HepG2 (cell line): ENCODE results near the gene SYT17. TPM values are rescaled to one million over a fixed set of nuclear protein-coding genes. Genes with fewer than 3 reads are reported as not detected.

ENCODE experiments used
- ATAC-seq: fragments of 200-7000 bp; cut with Tn5 transposase; 3 replicates; pipeline ENCODE4 v1.9.1; 2020; ENCODE audit warnings: mild to moderate bottlenecking, moderate library complexity
- BruUV-seq: library from RNA; stranded (reverse); fragments of 400-500 nt; replicated peaks from 2 replicates; lab custom pipeline; 2021; lab: Mats Ljungman, UMichigan
- CTCF ChIA-PET: fragments of 300-600 bp; formaldehyde crosslinking; extraction: SDS; loops from one replicate; lab custom pipeline; 2021; ENCODE audit warnings: low total read pairs, inconsistent platforms, low intra/inter-chr PET ratio; lab: Yijun Ruan, JAX
- POLR2A ChIA-PET: fragments of 350-600 bp; sonication (Branson Sonifier 250); formaldehyde crosslinking; loops from one replicate; lab custom pipeline; 2020; ENCODE audit warnings: antibody characterized with exemption, inconsistent platforms; lab: Yijun Ruan, JAX
- DNase-seq: peaks from one replicate; pipeline ENCODE4 v3.0.0-alpha.2; 2015; ENCODE audit warnings: low spot score
- FAIRE-seq: peaks from 3 replicates; lab custom pipeline; 2011; peaks lifted over from hg19 to GRCh38; lab: Jason Lieb, UNC
- H2AFZ ChIP-seq: one replicate; pipeline ENCODE4 v1.6.1; 2011; ENCODE audit warnings: low read length, inconsistent platforms
- H3K27ac ChIP-seq: fragments of 300-600 bp; 3 replicates; pipeline ENCODE4 v1.8.0; 2011; ENCODE audit warnings: mixed run types, mild to moderate bottlenecking, mixed read lengths, low read length, inconsistent platforms; ENCODE audit not compliant: insufficient read depth; ENCODE audit errors: extremely low read length
- H3K27me3 ChIP-seq, 2 experiments: fragments of 200-600 bp in 1 of 2; 2 replicates in 1 of 2; 3 replicates in 1 of 2; pipeline versions ENCODE4 v1.6.0 to v1.8.0; 2011; ENCODE audit warnings: low read length in 2 of 2, mild to moderate bottlenecking in 2 of 2, moderate library complexity in 2 of 2, inconsistent platforms in 1 of 2; ENCODE audit not compliant: insufficient read depth in 2 of 2, control insufficient read depth in 1 of 2
- H3K36me3 ChIP-seq, 2 experiments: fragments of 200-600 bp in 1 of 2; replicated peaks in 1 of 2; 2 replicates in 1 of 2; 3 replicates in 1 of 2; pipeline versions ENCODE4 v1.5.1 to v1.8.0; 2011; ENCODE audit warnings: low read length in 2 of 2, inconsistent platforms in 1 of 2; ENCODE audit not compliant: insufficient read depth in 2 of 2, control insufficient read depth in 1 of 2
- H3K4me1 ChIP-seq: 2 replicates; pipeline ENCODE4 v1.5.1; 2012; ENCODE audit warnings: low read length, inconsistent platforms; ENCODE audit not compliant: insufficient read depth
- H3K4me2 ChIP-seq: 2 replicates; pipeline ENCODE4 v1.6.0; 2011; ENCODE audit warnings: low read depth, low read length, inconsistent platforms
- H3K4me3 ChIP-seq, 3 experiments: fragments of 200-600 bp in 1 of 3; sonication (generic), shearing (Covaris generic) in 1 of 3; replicated peaks in 1 of 3; 2 replicates each; pipeline ENCODE4 v1.5.1; 2011 to 2016; ENCODE audit warnings: low read length in 3 of 3, inconsistent platforms in 2 of 3, low read depth in 2 of 3, mild to moderate bottlenecking in 2 of 3, control low read depth in 1 of 3, mixed read lengths in 1 of 3; ENCODE audit not compliant: insufficient read depth in 1 of 3
- H3K79me2 ChIP-seq: one replicate; pipeline ENCODE4 v1.6.1; 2011; ENCODE audit warnings: low read length, inconsistent platforms; ENCODE audit not compliant: insufficient read depth
- H3K9ac ChIP-seq: 2 replicates; pipeline ENCODE4 v1.6.0; 2011; ENCODE audit warnings: mild to moderate bottlenecking, low read depth, low read length, inconsistent platforms; ENCODE audit not compliant: insufficient read depth
- H3K9me3 ChIP-seq: 2 replicates; pipeline ENCODE4 v1.5.1; 2012; ENCODE audit warnings: mild to moderate bottlenecking, low read length
- H4K20me1 ChIP-seq: 2 replicates; pipeline ENCODE4 v1.6.0; 2011; ENCODE audit warnings: inconsistent platforms, mild to moderate bottlenecking, low read length, moderate library complexity; ENCODE audit not compliant: insufficient read depth
- CBFB ChIP-seq: sonication (generic); formaldehyde crosslinking; IDR thresholded peaks from 2 replicates; pipeline ENCODE4 v1.4.0; 2020; ENCODE audit warnings: missing genetic modification reagents
- HBP1 ChIP-seq: IDR thresholded peaks from 2 replicates; pipeline ENCODE4 v1.6.1; 2016; ENCODE audit warnings: low read depth, control low read depth
- HNRNPK ChIP-seq: fragments of 200-400 bp; formaldehyde crosslinking; IDR thresholded peaks from 2 replicates; pipeline ENCODE4 v1.6.1; 2018; ENCODE audit warnings: low read length, low read depth, moderate library complexity, mild to moderate bottlenecking; ENCODE audit not compliant: poor library complexity, severe bottlenecking
- NFE2L1 ChIP-seq: sonication (generic); formaldehyde crosslinking; IDR thresholded peaks from 2 replicates; pipeline ENCODE4 v1.4.0; 2020; ENCODE audit warnings: missing genetic modification reagents, mild to moderate bottlenecking, borderline replicate concordance
- PAX8 ChIP-seq: sonication (generic); formaldehyde crosslinking; IDR thresholded peaks from 2 replicates; pipeline ENCODE4 v1.8.0; 2022; ENCODE audit warnings: mild to moderate bottlenecking, missing genetic modification reagents, borderline replicate concordance
- TCF7L2 ChIP-seq: IDR thresholded peaks from 2 replicates; pipeline ENCODE4 v1.6.1; 2011; ENCODE audit warnings: mild to moderate bottlenecking, low read depth, low read length, moderate library complexity
- U2AF2 ChIP-seq: fragments of 200-400 bp; formaldehyde crosslinking; IDR thresholded peaks from 2 replicates; pipeline ENCODE4 v1.6.1; 2017; ENCODE audit warnings: low read depth, mild to moderate bottlenecking, low read length
- UBTF ChIP-seq: sonication (generic); formaldehyde crosslinking; IDR thresholded peaks from 2 replicates; pipeline ENCODE4 v1.4.0; 2020; ENCODE audit warnings: mild to moderate bottlenecking, missing genetic modification reagents
- ZFP1 ChIP-seq: IDR thresholded peaks from 2 replicates; pipeline ENCODE4 v1.6.1; 2016
- ZNF256 ChIP-seq: sonication (generic); formaldehyde crosslinking; conservative IDR thresholded peaks from 2 replicates; pipeline ENCODE4 v1.4.0; 2020; ENCODE audit warnings: missing genetic modification reagents
- ZNF749 ChIP-seq: sonication (generic); formaldehyde crosslinking; IDR thresholded peaks from 2 replicates; pipeline ENCODE4 v1.8.0; 2022; ENCODE audit warnings: mild to moderate bottlenecking, missing genetic modification reagents, moderate library complexity, borderline replicate concordance
- ZNF790 ChIP-seq: sonication (generic); formaldehyde crosslinking; IDR thresholded peaks from 2 replicates; pipeline ENCODE4 v1.8.0; 2022; ENCODE audit warnings: missing genetic modification reagents, mild to moderate bottlenecking, borderline replicate concordance
- ZNF800 ChIP-seq: sonication (generic); formaldehyde crosslinking; IDR thresholded peaks from 2 replicates; pipeline ENCODE4 v1.4.0; 2020; ENCODE audit warnings: missing genetic modification reagents
- ZSCAN31 ChIP-seq: sonication (generic); formaldehyde crosslinking; IDR thresholded peaks from 2 replicates; pipeline ENCODE4 v1.5.0; 2020; ENCODE audit warnings: low read depth, mild to moderate bottlenecking, missing genetic modification reagents
- WGBS: methylation state at CpG from one replicate; pipeline ENCODE4 v1.1.6; 2017; ENCODE audit warnings: low lambda C conversion rate; 5-methylcytosine and 5-hydroxymethylcytosine counted together
- in situ Hi-C: cut with HindIII; loops from 2 replicates; pipeline ENCODE4 v1.10.0; 2017; ENCODE audit warnings: low pct_unique_long_range_greater_than_20kb; ENCODE audit not compliant: extremely low pct_ligation_motif_present
- intact Hi-C: fragments of 100-400 bp; cut with micrococcal nuclease; formaldehyde crosslinking; loops from one replicate; pipeline ENCODE4 v1.10.0; 2022; ENCODE audit not compliant: unreplicated experiment
- polyA plus RNA-seq, 8 experiments: library from polyadenylated mRNA; depleted of rRNA in 3 of 8; stranded (reverse) in 7 of 8; unstranded in 1 of 8; fragments of >200 nt; fragmentation: Illumina TruSeq in 4 of 8; extraction: Trizol in 4 of 8; gene quantifications; 2 replicates each; pipeline versions ENCODE4 v1.2.1 to v1.2.3, GENCODE V29; 2011 to 2016; ENCODE audit warnings: low read depth in 4 of 8, missing spikeins in 1 of 8, mixed read lengths in 1 of 8; ENCODE audit not compliant: insufficient read depth in 1 of 8
- total RNA-seq, 5 experiments: library from RNA; depleted of rRNA; stranded (reverse); fragments of >200 nt; fragmentation: Illumina TruSeq; extraction: Trizol; gene quantifications; 2 replicates each; pipeline ENCODE4 v1.2.3, GENCODE V29; 2016; ENCODE audit warnings: low read depth in 1 of 5
- TF ChIP-seq, protein P1 (sequence below): sonication (generic); formaldehyde crosslinking; IDR thresholded peaks from 2 replicates; pipeline ENCODE4 v1.4.0; 2020; ENCODE audit warnings: missing genetic modification reagents, mild to moderate bottlenecking, borderline replicate concordance

Gene SYT17
- total and polyA plus RNA-seq, 2 of the 13 experiments (the other 11 are each of a cell fraction or from before 2014, with no cell fraction given), result 0.44 TPM; not detected in 1

DNA sequence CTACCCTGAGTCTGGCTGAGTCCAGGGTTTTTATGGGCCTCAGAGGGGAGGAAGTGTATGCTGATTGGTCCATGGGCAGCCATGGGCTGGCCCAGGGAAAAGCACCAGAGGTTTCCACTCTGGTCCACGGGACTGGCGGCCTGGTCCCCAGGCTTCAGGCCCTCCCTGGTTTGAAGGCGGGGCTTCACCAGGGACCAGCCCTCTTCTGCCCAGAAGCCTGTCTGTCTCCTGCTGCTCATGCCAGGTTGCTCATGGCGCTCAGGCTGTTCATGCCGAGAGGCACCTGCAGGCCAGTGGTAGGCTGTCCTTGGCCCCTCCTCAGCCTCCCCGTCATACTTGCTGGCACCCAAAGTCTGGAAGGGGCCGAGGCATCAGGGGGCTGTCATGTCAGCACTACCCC, 72.5 kb downstream of the SYT17 start (continued):
- TF ChIP-seq, protein P1, sequence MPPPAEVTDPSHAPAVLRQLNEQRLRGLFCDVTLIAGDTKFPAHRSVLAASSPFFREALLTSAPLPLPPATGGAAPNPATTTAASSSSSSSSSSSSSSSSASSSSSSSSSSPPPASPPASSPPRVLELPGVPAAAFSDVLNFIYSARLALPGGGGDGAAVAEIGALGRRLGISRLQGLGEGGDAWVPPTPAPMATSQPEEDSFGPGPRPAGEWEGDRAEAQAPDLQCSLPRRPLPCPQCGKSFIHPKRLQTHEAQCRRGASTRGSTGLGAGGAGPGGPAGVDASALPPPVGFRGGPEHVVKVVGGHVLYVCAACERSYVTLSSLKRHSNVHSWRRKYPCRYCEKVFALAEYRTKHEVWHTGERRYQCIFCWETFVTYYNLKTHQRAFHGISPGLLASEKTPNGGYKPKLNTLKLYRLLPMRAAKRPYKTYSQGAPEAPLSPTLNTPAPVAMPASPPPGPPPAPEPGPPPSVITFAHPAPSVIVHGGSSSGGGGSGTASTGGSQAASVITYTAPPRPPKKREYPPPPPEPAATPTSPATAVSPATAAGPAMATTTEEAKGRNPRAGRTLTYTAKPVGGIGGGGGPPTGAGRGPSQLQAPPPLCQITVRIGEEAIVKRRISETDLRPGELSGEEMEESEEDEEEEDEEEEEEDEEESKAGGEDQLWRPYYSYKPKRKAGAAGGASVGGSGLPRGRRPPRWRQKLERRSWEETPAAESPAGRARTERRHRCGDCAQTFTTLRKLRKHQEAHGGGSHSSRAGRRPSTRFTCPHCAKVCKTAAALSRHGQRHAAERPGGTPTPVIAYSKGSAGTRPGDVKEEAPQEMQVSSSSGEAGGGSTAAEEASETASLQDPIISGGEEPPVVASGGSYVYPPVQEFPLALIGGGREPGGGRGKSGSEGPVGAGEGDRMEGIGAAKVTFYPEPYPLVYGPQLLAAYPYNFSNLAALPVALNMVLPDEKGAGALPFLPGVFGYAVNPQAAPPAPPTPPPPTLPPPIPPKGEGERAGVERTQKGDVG (CRISPR knock-in tag), result no peak
- TF ChIP-seq TCF7L2 (no peak), ZSCAN31 (CRISPR knock-in tag) (no peak), ZNF256 (no peak)

DNA sequence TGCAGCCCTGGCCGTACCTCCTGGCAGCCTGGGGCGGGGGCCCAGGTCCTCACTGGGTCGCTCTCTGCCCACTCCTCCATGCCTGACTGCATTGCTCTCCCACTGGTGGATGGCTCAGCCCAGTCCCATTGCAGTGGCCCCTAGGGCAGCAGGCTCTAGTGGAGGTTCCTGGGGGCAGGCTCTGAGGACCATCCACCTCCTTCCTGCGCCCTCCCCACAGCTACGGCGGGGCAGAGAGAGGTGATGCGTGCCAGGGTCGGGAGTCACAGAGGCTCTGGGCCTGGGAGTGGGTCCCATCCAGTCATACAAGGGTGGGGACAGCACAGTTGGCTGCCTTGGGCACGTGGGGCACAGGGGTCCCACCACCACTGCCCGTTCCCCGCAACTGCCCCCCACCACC, 73.5 kb downstream of the SYT17 start:
- H2AFZ ChIP-seq, result no peak overlapping the region
- peaks cover 0 to 7% of the 10 kb centered on the region in 2 experiments; a peak in 1 of 5 replicates for H3K27me3 ChIP-seq
- no peaks in the 10 kb centered on the region for H4K20me1 ChIP-seq
- no peak for FAIRE-seq
- POLR2A ChIA-PET, result no interaction called here
- ATAC-seq, result no peak
- CTCF ChIA-PET, result no interaction called here
- no peak overlapping the region for H3K9ac ChIP-seq
- BruUV-seq, result no TSS peak
- H3K9me3 ChIP-seq, result no peaks in the 10 kb centered on the region
- no peak overlapping the region for H3K4me3 ChIP-seq
- H3K36me3 ChIP-seq, result no peaks in the 10 kb centered on the region
- 52% methylated on average over 11 of the region's 11 CpGs for WGBS
- in situ Hi-C loops, result no loop called here
- intact Hi-C loops, result no loop called here
- H3K79me2 ChIP-seq, result no peaks in the 10 kb centered on the region
- no peak for DNase-seq
- H3K4me1 ChIP-seq, result peaks cover 6% of the 10 kb centered on the region; the same call in 1 of the 2 replicates
- no peak overlapping the region for H3K4me2 ChIP-seq
- H3K27ac ChIP-seq, result no peak overlapping the region
- TF ChIP-seq ZNF749 (CRISPR knock-in tag) (no peak), U2AF2 (no peak), HBP1 (no peak), ZFP1 (CRISPR knock-in tag) (no peak), NFE2L1 (CRISPR knock-in tag) (no peak), ZNF800 (CRISPR knock-in tag) (no peak), ZNF790 (CRISPR knock-in tag) (no peak), HNRNPK (no peak), PAX8 (no peak), CBFB (CRISPR knock-in tag) (no peak), UBTF (no peak)
